Measurements from ENCODE around the gene PHACTR1.

PHACTR1 gene

DNA sequence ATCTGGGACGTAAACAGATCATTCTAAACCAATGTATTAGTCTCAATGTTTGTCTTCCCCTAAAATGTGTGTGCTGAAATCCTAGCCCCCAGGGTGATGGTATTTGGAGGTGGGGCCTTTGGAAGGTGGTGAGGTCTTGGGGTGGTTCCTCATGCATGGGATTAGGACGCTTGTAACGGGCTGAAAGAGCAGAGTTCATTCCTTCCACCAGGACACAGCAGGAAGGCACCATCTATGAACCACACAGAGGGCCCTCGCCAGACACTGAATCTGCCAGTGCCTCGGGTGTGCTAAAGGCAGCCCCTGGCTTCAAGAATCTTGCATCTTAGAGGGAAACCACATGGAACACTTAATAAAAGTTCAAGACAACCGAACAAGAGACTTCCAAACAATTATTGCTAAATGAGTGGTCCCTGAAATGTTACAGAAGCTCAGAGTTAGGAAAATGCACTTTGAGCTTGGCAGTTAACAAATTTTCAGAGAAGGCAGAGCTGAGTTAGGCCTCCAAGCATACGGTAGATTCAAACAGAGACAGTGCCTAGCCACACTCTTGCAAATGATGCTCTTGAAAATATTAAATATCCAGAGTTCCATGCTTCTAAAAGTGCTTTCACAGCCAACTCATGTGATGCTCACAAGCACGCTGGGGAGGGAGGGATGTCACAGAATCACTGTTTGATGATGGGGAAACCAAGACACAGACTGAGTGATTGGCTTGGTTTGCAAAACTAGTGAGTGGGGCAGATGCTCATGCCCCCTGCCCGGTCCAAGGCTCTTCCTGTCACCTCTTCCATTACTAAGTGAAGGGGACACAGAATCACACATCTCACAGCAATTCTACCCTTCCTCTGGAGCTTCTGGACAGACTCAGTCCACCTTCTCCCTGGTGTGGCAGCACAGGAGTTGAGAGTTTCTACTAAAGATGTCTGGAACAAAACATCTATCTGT lies 584.4 kb downstream of the PHACTR1 start:
- no peak for TF ChIP-seq TAF1 (IDR thresholded peaks at IDR 0.05; ENCODE audit: low read depth)
- TF ChIP-seq ZBTB7A (IDR thresholded peaks at IDR 0.05; ENCODE audit: low read depth) = no peak
- no peak for TF ChIP-seq FOXM1 (IDR thresholded peaks at IDR 0.05; ENCODE audit: borderline replicate concordance, low read depth)
- no peak for TF ChIP-seq NFIC (IDR thresholded peaks at IDR 0.05)
- TF ChIP-seq, protein P1, sequence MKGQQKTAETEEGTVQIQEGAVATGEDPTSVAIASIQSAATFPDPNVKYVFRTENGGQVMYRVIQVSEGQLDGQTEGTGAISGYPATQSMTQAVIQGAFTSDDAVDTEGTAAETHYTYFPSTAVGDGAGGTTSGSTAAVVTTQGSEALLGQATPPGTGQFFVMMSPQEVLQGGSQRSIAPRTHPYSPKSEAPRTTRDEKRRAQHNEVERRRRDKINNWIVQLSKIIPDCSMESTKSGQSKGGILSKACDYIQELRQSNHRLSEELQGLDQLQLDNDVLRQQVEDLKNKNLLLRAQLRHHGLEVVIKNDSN (IDR thresholded peaks at IDR 0.05) = no peak
- TF ChIP-seq, protein P2, sequence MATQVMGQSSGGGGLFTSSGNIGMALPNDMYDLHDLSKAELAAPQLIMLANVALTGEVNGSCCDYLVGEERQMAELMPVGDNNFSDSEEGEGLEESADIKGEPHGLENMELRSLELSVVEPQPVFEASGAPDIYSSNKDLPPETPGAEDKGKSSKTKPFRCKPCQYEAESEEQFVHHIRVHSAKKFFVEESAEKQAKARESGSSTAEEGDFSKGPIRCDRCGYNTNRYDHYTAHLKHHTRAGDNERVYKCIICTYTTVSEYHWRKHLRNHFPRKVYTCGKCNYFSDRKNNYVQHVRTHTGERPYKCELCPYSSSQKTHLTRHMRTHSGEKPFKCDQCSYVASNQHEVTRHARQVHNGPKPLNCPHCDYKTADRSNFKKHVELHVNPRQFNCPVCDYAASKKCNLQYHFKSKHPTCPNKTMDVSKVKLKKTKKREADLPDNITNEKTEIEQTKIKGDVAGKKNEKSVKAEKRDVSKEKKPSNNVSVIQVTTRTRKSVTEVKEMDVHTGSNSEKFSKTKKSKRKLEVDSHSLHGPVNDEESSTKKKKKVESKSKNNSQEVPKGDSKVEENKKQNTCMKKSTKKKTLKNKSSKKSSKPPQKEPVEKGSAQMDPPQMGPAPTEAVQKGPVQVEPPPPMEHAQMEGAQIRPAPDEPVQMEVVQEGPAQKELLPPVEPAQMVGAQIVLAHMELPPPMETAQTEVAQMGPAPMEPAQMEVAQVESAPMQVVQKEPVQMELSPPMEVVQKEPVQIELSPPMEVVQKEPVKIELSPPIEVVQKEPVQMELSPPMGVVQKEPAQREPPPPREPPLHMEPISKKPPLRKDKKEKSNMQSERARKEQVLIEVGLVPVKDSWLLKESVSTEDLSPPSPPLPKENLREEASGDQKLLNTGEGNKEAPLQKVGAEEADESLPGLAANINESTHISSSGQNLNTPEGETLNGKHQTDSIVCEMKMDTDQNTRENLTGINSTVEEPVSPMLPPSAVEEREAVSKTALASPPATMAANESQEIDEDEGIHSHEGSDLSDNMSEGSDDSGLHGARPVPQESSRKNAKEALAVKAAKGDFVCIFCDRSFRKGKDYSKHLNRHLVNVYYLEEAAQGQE (IDR thresholded peaks at IDR 0.05; ENCODE audit: low read depth) = no peak
- TF ChIP-seq RAD21 (IDR thresholded peaks at IDR 0.05; ENCODE audit: low read depth) = no peak
- TF ChIP-seq CREB1 (IDR thresholded peaks at IDR 0.05; ENCODE audit: low read depth) = no peak
- TF ChIP-seq EGR1 (IDR thresholded peaks at IDR 0.05) = no peak
- no peak for TF ChIP-seq EP300 (IDR thresholded peaks at IDR 0.05; ENCODE audit: borderline replicate concordance)
- no peak for TF ChIP-seq YY1 (IDR thresholded peaks at IDR 0.05; ENCODE audit: low read depth)
- no peak for TF ChIP-seq TCF12 (IDR thresholded peaks at IDR 0.05; ENCODE audit: low read depth)
- TF ChIP-seq CEBPB (IDR thresholded peaks at IDR 0.05) = no peak
- no peak for TF ChIP-seq TEAD4 (IDR thresholded peaks at IDR 0.05)
- TF ChIP-seq, protein P3, sequence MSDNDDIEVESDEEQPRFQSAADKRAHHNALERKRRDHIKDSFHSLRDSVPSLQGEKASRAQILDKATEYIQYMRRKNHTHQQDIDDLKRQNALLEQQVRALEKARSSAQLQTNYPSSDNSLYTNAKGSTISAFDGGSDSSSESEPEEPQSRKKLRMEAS (IDR thresholded peaks at IDR 0.05) = no peak

DNA sequence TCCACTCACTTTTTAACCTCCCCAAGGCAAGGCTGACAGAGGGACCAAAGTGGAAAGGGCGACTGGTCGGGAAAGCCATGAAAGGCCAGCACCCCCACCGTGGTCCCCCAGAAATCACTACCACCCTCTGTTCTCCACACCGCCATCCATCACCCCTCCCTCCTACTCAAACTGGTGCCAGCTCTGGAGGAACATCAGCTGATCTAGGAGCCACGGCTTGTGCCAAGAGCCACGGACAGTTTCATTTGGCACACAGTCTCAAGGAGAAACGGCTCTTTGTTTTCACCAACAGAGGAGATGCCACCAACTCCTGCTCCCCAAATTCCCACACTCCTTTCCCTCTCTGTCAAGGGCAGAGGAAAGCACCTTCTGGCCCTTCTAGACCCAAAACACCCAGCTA lies 585.7 kb downstream of the PHACTR1 start:
- TF ChIP-seq NFIC (IDR thresholded peaks at IDR 0.05) (no peak), EP300 (IDR thresholded peaks at IDR 0.05; ENCODE audit: borderline replicate concordance) (no peak), ZBTB7A (IDR thresholded peaks at IDR 0.05; ENCODE audit: low read depth) (no peak), TEAD4 (IDR thresholded peaks at IDR 0.05) (no peak), CEBPB (IDR thresholded peaks at IDR 0.05) (no peak)
- TF ChIP-seq, protein P2 (IDR thresholded peaks at IDR 0.05; ENCODE audit: low read depth) = no peak
- TF ChIP-seq, protein P1 (IDR thresholded peaks at IDR 0.05) = no peak

DNA sequence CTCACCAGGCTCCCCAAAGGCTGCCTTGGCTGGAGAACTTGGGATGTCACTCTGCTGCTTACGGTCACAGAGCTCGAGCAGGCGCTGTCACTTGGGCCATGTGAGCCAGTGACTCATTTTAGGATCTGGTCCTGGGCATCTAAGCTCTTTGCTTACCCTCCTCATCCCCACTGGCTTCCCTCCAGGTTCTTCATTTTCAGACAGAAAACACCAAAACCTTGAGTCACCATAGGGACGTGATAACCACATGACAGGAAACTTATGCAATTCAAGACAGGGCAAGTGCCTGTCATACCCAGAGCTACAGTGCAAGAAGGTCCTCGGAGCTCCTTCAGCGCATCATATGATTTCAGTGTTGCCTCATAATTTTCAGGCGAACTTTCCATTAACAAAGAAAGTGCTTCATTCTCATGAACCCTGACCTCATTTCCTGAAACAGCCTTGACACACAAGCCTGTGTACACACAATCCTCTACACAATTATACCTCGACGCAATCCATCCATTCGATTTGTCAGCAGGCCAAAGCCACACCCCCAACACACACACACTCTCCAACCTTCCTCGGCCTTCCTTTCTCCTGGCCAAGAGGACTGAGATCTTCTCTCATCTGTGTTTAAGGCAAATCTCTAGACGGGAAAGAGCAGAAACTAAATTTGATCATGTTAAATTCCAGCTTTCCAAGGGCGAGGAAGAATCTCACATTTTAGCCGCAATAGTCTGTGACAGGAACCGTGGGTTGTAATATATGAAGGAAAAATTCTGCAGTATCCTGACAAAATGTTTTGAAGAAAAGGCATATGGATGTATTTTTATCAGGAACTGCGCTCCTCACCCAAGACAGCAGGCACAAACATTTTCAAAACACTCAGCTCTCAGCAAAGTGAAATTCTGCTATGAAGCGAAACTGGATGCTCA lies 586.4 kb downstream of the PHACTR1 start:
- TF ChIP-seq RAD21 (IDR thresholded peaks at IDR 0.05; ENCODE audit: low read depth) (no peak), CEBPB (IDR thresholded peaks at IDR 0.05) (no peak), YY1 (IDR thresholded peaks at IDR 0.05; ENCODE audit: low read depth) (no peak), ZBTB7A (IDR thresholded peaks at IDR 0.05; ENCODE audit: low read depth) (no peak), FOXM1 (IDR thresholded peaks at IDR 0.05; ENCODE audit: borderline replicate concordance, low read depth) (no peak), EP300 (IDR thresholded peaks at IDR 0.05; ENCODE audit: borderline replicate concordance) (no peak), TEAD4 (IDR thresholded peaks at IDR 0.05) (no peak), TAF1 (IDR thresholded peaks at IDR 0.05; ENCODE audit: low read depth) (no peak), CREB1 (IDR thresholded peaks at IDR 0.05; ENCODE audit: low read depth) (no peak), NFIC (IDR thresholded peaks at IDR 0.05) (no peak)
- TF ChIP-seq, protein P3 (IDR thresholded peaks at IDR 0.05) = no peak
- TF ChIP-seq, protein P1 (IDR thresholded peaks at IDR 0.05) = no peak
- TF ChIP-seq, protein P2 (IDR thresholded peaks at IDR 0.05; ENCODE audit: low read depth) = no peak

Measured in Ishikawa (cell line).